GM12878 (cell line): ENCODE results near the gene UBAP1L. TPM values are rescaled to one million over a fixed set of nuclear protein-coding genes. Genes with fewer than 3 reads are reported as not detected.

Experiments used
- ATAC-seq: fragments of 200-7000 bp; cut with Tn5 transposase; 3 replicates; pipeline ENCODE4 v1.9.1; 2020; ENCODE audit warnings: mild to moderate bottlenecking, moderate library complexity
- BruUV-seq: library from RNA; stranded (reverse); fragments of 400-500 nt; replicated peaks from 2 replicates; lab custom pipeline; 2021; lab: Mats Ljungman, UMichigan
- CTCF ChIA-PET: fragments of 300-600 bp; sonication (Branson Sonifier 250); formaldehyde crosslinking; extraction: SDS; loops from one replicate; lab custom pipeline; 2021; ENCODE audit warnings: inconsistent platforms; lab: Yijun Ruan, JAX
- POLR2A ChIA-PET: fragments of 350-600 bp; formaldehyde crosslinking; extraction: SDS; loops from one replicate; lab custom pipeline; 2021; ENCODE audit warnings: inconsistent platforms; lab: Charles Lee
- RAD21 ChIA-PET: fragments of 300-600 bp; sonication (Branson Sonifier 250); formaldehyde crosslinking; loops from one replicate; lab custom pipeline; 2023; ENCODE audit warnings: antibody characterized with exemption; ENCODE audit not compliant: unreplicated experiment; lab: Charles Lee
- SMC1A ChIA-PET: fragments of 300-600 bp; sonication (Branson Sonifier 250); formaldehyde crosslinking; loops from one replicate; lab custom pipeline; 2023; ENCODE audit not compliant: unreplicated experiment, uncharacterized antibody; lab: Charles Lee
- DNase-seq: peaks from one replicate; pipeline ENCODE4 v3.0.0-alpha.2; 2011; ENCODE audit warnings: low read depth, low spot score
- FAIRE-seq: peaks from 3 replicates; lab custom pipeline; 2011; peaks lifted over from hg19 to GRCh38; lab: Jason Lieb, UNC
- H2AFZ ChIP-seq: 2 replicates; pipeline ENCODE4 v1.6.0; 2011; ENCODE audit warnings: low read depth, low read length, control low read depth; ENCODE audit not compliant: control insufficient read depth
- H3K27ac ChIP-seq: 2 replicates; pipeline ENCODE4 v1.5.1; 2011; ENCODE audit warnings: control low read depth; ENCODE audit not compliant: control insufficient read depth, insufficient read depth
- H3K27me3 ChIP-seq, 2 experiments: replicated peaks in 1 of 2; 2 replicates each; pipeline versions ENCODE4 v1.6.0 to v1.6.1; 2011; ENCODE audit warnings: low read length in 1 of 2; ENCODE audit not compliant: control insufficient read depth in 2 of 2, insufficient read depth in 2 of 2
- H3K36me3 ChIP-seq, 2 experiments: 2 replicates each; pipeline ENCODE4 v1.5.1; 2011; ENCODE audit warnings: low read length in 1 of 2; ENCODE audit not compliant: control insufficient read depth in 2 of 2, insufficient read depth in 2 of 2
- H3K4me1 ChIP-seq: 2 replicates; pipeline ENCODE4 v1.6.1; 2011; ENCODE audit warnings: mild to moderate bottlenecking, low read length, moderate library complexity, mixed read lengths; ENCODE audit not compliant: control insufficient read depth, insufficient read depth
- H3K4me2 ChIP-seq: 2 replicates; pipeline ENCODE4 v1.6.0; 2011; ENCODE audit warnings: control low read depth; ENCODE audit not compliant: control insufficient read depth, insufficient read depth
- H3K4me3 ChIP-seq: fragments of 200-600 bp; sonication (generic); 2 replicates; pipeline ENCODE4 v1.5.1; 2016
- H3K79me2 ChIP-seq: 2 replicates; pipeline ENCODE4 v1.6.0; 2011; ENCODE audit warnings: low read length; ENCODE audit not compliant: control insufficient read depth, insufficient read depth
- H3K9ac ChIP-seq: 2 replicates; pipeline ENCODE4 v1.8.0; 2011; ENCODE audit warnings: low read length, control low read depth, mixed read lengths; ENCODE audit not compliant: control insufficient read depth, insufficient read depth
- H3K9me3 ChIP-seq: replicated peaks from 3 replicates; pipeline ENCODE4 v1.5.1; 2011; ENCODE audit warnings: mild to moderate bottlenecking, low read length; ENCODE audit not compliant: control insufficient read depth, insufficient read depth
- H4K20me1 ChIP-seq: 2 replicates; pipeline ENCODE4 v1.6.0; 2011; ENCODE audit not compliant: control insufficient read depth, insufficient read depth
- BACH1 ChIP-seq: fragments of 450-650 bp; IDR thresholded peaks from 2 replicates; pipeline ENCODE4 v1.6.1; 2017; ENCODE audit warnings: mild to moderate bottlenecking, borderline replicate concordance
- MXI1 ChIP-seq: fragments of 150-350 bp; IDR thresholded peaks from 2 replicates; pipeline ENCODE4 v1.6.1; 2011; ENCODE audit warnings: low read depth, mild to moderate bottlenecking, inconsistent platforms, low read length, improper control_type of control experiment
- PAX5 ChIP-seq: IDR thresholded peaks from 2 replicates; pipeline ENCODE4 v1.6.1; 2011; ENCODE audit warnings: low read depth, low read length, borderline replicate concordance
- RAD21 ChIP-seq: IDR thresholded peaks from 2 replicates; pipeline ENCODE4 v1.6.1; 2011; ENCODE audit warnings: mild to moderate bottlenecking, low read depth, low read length, moderate library complexity; ENCODE audit not compliant: insufficient read depth
- SIX5 ChIP-seq: IDR thresholded peaks from 2 replicates; pipeline ENCODE4 v1.6.1; 2011; ENCODE audit warnings: mild to moderate bottlenecking, low read depth, low read length, moderate library complexity; ENCODE audit not compliant: severe bottlenecking
- SKIL ChIP-seq: fragments of 450-650 bp; IDR thresholded peaks from 2 replicates; pipeline ENCODE4 v1.6.1; 2017; ENCODE audit warnings: mild to moderate bottlenecking, low read depth, inconsistent platforms; ENCODE audit not compliant: poor library complexity, severe bottlenecking
- SMARCA5 ChIP-seq: fragments of 450-650 bp; IDR thresholded peaks from 2 replicates; pipeline ENCODE4 v1.6.1; 2017; ENCODE audit warnings: mild to moderate bottlenecking
- SRF ChIP-seq, 2 experiments: IDR thresholded peaks; 2 replicates each; pipeline ENCODE4 v1.6.1; 2011; ENCODE audit warnings: low read depth in 2 of 2, low read length in 2 of 2, mild to moderate bottlenecking in 1 of 2, moderate library complexity in 1 of 2
- STAT1 ChIP-seq: fragments of 450-650 bp; conservative IDR thresholded peaks from 2 replicates; pipeline ENCODE4 v1.6.1; 2014; ENCODE audit warnings: antibody characterized with exemption, mild to moderate bottlenecking
- TAF1 ChIP-seq: IDR thresholded peaks from 2 replicates; pipeline ENCODE4 v1.6.1; 2011; ENCODE audit warnings: mild to moderate bottlenecking, low read depth, low read length, borderline replicate concordance
- ZBTB11 ChIP-seq: fragments of 450-650 bp; formaldehyde crosslinking; IDR thresholded peaks from 2 replicates; pipeline ENCODE4 v1.5.0; 2022; ENCODE audit warnings: mild to moderate bottlenecking, missing genetic modification characterization
- ZNF384 ChIP-seq: IDR thresholded peaks from 2 replicates; pipeline ENCODE4 v1.6.1; 2012; ENCODE audit warnings: low read depth, mild to moderate bottlenecking, low read length, improper control_type of control experiment, borderline replicate concordance
- ZSCAN29 ChIP-seq: fragments of 450-650 bp; IDR thresholded peaks from 2 replicates; pipeline ENCODE4 v1.6.1; 2017; ENCODE audit warnings: mild to moderate bottlenecking, moderate library complexity
- WGBS: methylation state at CpG from one replicate; pipeline ENCODE4 v1.1.6; 2016; ENCODE audit warnings: low lambda C conversion rate; ENCODE audit not compliant: insufficient replicate concordance, insufficient coverage; ENCODE audit errors: missing lambda C conversion rate; 5-methylcytosine and 5-hydroxymethylcytosine counted together
- in situ Hi-C: fragments of 300-500 bp; cut with MboI; formaldehyde crosslinking; loops from 9 replicates; pipeline ENCODE4 v1.14.3; 2018; ENCODE audit warnings: mixed read lengths
- intact Hi-C: fragments of 100-400 bp; cut with micrococcal nuclease; formaldehyde crosslinking; loops from one replicate; pipeline ENCODE4 v1.14.2; 2022; ENCODE audit not compliant: unreplicated experiment
- polyA plus RNA-seq, 11 experiments: library from polyadenylated mRNA; depleted of rRNA in 4 of 11; unstranded in 6 of 11; stranded (reverse) in 5 of 11; fragments of >200 nt; fragmentation: Nextera tagmentation in 4 of 11; fragmentation: Illumina TruSeq in 1 of 11; extraction: Ambion mirVana in 4 of 11; extraction: Trizol in 1 of 11; gene quantifications; 1 replicate in 1 of 11; 2 replicates in 10 of 11; pipeline versions ENCODE4 v1.2.1 to v1.2.3, GENCODE V29; 2011 to 2016; ENCODE audit warnings: inconsistent platforms in 2 of 11, missing spikeins in 2 of 11, low read depth in 1 of 11
- total RNA-seq, 4 experiments: library from RNA; depleted of rRNA in 3 of 4; stranded (reverse); fragments of >200 nt in 3 of 4; fragmentation: Illumina TruSeq in 1 of 4; extraction: Trizol in 1 of 4; gene quantifications; 2 replicates each; pipeline versions ENCODE4 v1.2.1 to v1.2.3, GENCODE V29; 2013 to 2021
- TF ChIP-seq, protein P1 (sequence below): IDR thresholded peaks from 2 replicates; pipeline ENCODE4 v1.6.1; 2011; ENCODE audit warnings: low read depth, mild to moderate bottlenecking, low read length, moderate library complexity, borderline replicate concordance; ENCODE audit errors: extremely low read depth
- TF ChIP-seq, protein P2 (sequence below): IDR thresholded peaks from 2 replicates; pipeline ENCODE4 v1.6.1; 2011; ENCODE audit warnings: borderline replicate concordance, low read depth, mild to moderate bottlenecking, moderate library complexity, low read length; ENCODE audit not compliant: insufficient read depth, poor library complexity, severe bottlenecking

Gene UBAP1L
- total and polyA plus RNA-seq, 10 of the 15 experiments (the other 5 are each of a cell fraction or from before 2014, with no cell fraction given): 0.03 to 2.6 (median 1.0) TPM

DNA sequence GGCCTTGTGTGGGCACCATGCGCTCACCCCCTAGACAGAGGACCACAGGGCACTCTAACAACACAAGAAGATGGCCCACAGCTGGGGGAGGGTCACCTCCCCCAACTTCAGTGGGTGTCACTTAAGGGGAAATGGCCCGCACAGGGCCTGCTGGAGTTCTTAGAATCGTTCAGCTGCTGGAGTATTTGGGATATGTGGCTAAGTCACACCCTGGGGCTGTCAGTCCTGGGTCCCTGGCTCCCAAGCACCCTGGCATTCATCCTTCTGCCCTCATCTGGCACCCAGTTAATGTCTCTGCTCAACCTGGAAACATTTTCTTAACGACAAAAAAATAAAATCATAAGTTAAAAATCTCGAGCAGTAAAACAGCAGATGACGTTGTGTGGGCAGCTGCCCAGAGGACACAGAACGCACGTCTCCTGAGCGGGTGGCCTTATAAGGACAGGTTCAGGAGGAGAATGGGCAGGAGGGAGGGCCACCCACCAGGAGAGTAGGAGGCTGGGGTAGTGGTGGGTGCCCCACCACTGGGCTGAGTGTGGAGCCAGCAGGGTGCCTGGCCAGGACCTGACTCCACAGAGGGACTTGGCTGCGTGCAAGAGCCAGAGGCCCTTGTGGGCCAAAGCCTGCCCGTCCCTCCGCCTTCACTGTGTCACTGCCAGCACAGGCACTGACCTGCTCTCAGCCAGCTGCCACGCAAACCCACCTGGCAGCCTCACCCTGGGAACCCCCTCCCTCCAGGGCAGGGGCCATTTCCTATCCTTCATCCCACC, 26.9 kb downstream of the UBAP1L start:
- Histone ChIP-seq H3K27ac (no peak overlapping the region), H2AFZ (no peak overlapping the region), H3K4me2 (no peak overlapping the region), H3K9me3 (no peaks in the 10 kb centered on the region), H4K20me1 (no peaks in the 10 kb centered on the region), H3K79me2 (no peaks in the 10 kb centered on the region), H3K36me3 (no peaks in the 10 kb centered on the region), H3K4me1 (no peaks in the 10 kb centered on the region), H3K9ac (no peak overlapping the region), H3K4me3 (no peak overlapping the region), H3K27me3 (peaks cover 0 to 6% of the 10 kb centered on the region in 2 experiments; a peak in 1 of 4 replicates)
- DNase-seq (no peak), FAIRE-seq (no peak), ATAC-seq (no peak)
- ChIA-PET CTCF (interaction anchor here (1.0 to 2.6 kb wide), 5 partner anchors 13 to 118 kb away, joined by 3 to 8 read pairs (median 6); no protein-coding TSS in a partner anchor), SMC1A (interaction anchor here (1.1 to 1.8 kb wide), 2 partner anchors 33 to 53 kb away, joined by 5 to 7 read pairs; no protein-coding TSS in a partner anchor), RAD21 (interaction anchor here (0.6 to 1.6 kb wide), 2 partner anchors 183 to 357 kb away, joined by 3 to 4 read pairs; no protein-coding TSS in a partner anchor), POLR2A (no interaction called here)
- in situ Hi-C loops: no loop called here
- intact Hi-C loops: loop anchor here (10.0 kb wide), 1 partner anchor 353 kb away; no protein-coding TSS in a partner anchor
- no TSS peak for BruUV-seq
- WGBS: 80% methylated on average over 12 of the region's 13 CpGs
- TF ChIP-seq ZBTB11 (CRISPR knock-in tag) (no peak), RAD21 (no peak), SRF (IDR thresholded peaks at IDR 0.05; ENCODE audit: low read depth in 2 of 2, low read length in 2 of 2) (no peak), SMARCA5 (no peak), ZNF384 (no peak), ZSCAN29 (no peak), PAX5 (no peak), STAT1 (no peak), BACH1 (no peak), MXI1 (no peak), TAF1 (no peak), SKIL (no peak), SIX5 (no peak)
- TF ChIP-seq, protein P1, sequence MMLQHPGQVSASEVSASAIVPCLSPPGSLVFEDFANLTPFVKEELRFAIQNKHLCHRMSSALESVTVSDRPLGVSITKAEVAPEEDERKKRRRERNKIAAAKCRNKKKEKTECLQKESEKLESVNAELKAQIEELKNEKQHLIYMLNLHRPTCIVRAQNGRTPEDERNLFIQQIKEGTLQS: no peak
- TF ChIP-seq, protein P2, sequence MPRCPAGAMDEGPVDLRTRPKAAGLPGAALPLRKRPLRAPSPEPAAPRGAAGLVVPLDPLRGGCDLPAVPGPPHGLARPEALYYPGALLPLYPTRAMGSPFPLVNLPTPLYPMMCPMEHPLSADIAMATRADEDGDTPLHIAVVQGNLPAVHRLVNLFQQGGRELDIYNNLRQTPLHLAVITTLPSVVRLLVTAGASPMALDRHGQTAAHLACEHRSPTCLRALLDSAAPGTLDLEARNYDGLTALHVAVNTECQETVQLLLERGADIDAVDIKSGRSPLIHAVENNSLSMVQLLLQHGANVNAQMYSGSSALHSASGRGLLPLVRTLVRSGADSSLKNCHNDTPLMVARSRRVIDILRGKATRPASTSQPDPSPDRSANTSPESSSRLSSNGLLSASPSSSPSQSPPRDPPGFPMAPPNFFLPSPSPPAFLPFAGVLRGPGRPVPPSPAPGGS: no peak
